Adrenal gland (tissue), 12 donors: ENCODE results near the gene CPN2. TPM values are rescaled to one million over a fixed set of nuclear protein-coding genes. Genes with fewer than 3 reads are reported as not detected.

Source experiments
- DNase-seq, 7 donors: peaks; one replicate each; pipeline ENCODE4 v3.0.0-alpha.2; 2019 to 2020
- H3K27ac ChIP-seq, 5 donors: fragments of 200-600 bp; sonication (generic) in 4 of 5; 1 replicate in 3 of 5; 2 replicates in 2 of 5; pipeline versions ENCODE4 v1.5.1 to v1.8.0; 2016 to 2020; ENCODE audit warnings: mild to moderate bottlenecking in 1 of 5
- H3K27me3 ChIP-seq: fragments of 200-600 bp; 2 replicates; pipeline ENCODE4 v1.8.0; 2021
- H3K36me3 ChIP-seq, 2 donors: fragments of 200-600 bp; replicated peaks in 1 of 2; 1 replicate in 1 of 2; 2 replicates in 1 of 2; pipeline versions ENCODE4 v1.5.1 to v1.8.0; 2018 to 2022
- H3K4me1 ChIP-seq, 2 donors: fragments of 200-600 bp; replicated peaks in 1 of 2; 1 replicate in 1 of 2; 2 replicates in 1 of 2; pipeline versions ENCODE4 v1.5.1 to v1.8.0; 2018 to 2021
- H3K4me3 ChIP-seq, 4 donors: fragments of 200-600 bp; sonication (generic) in 3 of 4; one replicate each; pipeline ENCODE4 v1.5.1; 2016 to 2018
- H3K9me3 ChIP-seq, 3 donors: fragments of 200-600 bp; sonication (generic) in 1 of 3; replicated peaks in 1 of 3; 1 replicate in 2 of 3; 2 replicates in 1 of 3; pipeline versions ENCODE4 v1.5.1 to v1.8.0; 2016 to 2021
- POLR2A ChIP-seq, 2 donors: fragments of 450-650 bp; IDR thresholded peaks; one replicate each; pipeline ENCODE4 v1.6.1; 2017; ENCODE audit warnings: antibody characterized with exemption in 2 of 2, mild to moderate bottlenecking in 2 of 2, moderate library complexity in 1 of 2
- WGBS, 4 donors: extraction: QIAGEN DNeasy Blood & Tissue Kit in 2 of 4; methylation state at CpG; one replicate each; pipeline versions ENCODE4 v1.1.5 to v1.1.7; 2013 to 2017; 5-methylcytosine and 5-hydroxymethylcytosine counted together
- intact Hi-C, 2 donors: fragments of 100-400 bp; cut with DNase I; formaldehyde crosslinking; loops; one replicate each; pipeline versions ENCODE4 v1.14.1 to v1.15.0; 2022 to 2023
- polyA plus RNA-seq, 3 donors: library from polyadenylated mRNA; stranded (reverse); fragments of 200-250 nt in 2 of 3; fragments of 350-450 nt in 1 of 3; fragmentation: Illumina TruSeq in 1 of 3; extraction: RNeasy Lipid Tissue Mini Kit (QIAGEN cat#74804) in 1 of 3; gene quantifications; one replicate each; pipeline ENCODE4 v1.2.3, GENCODE V29; 2013 to 2014
- total RNA-seq, 9 donors: library from RNA; depleted of rRNA in 4 of 9; stranded (reverse); fragments of >200 nt in 4 of 9; fragments of 120-200 nt in 1 of 9; fragmentation: NEBNext Ultra II Directional in 1 of 9; extraction: Animal tissue kit (Norgen Biotek cat#: 25700) in 1 of 9; gene quantifications; one replicate each; pipeline versions ENCODE4 v1.1.0 to v1.2.4, GENCODE V29; 2013 to 2023
- TF ChIP-seq, protein P1 (sequence below), 6 experiments: fragments of 450-650 bp in 4 of 6; fragments of 200-600 bp in 2 of 6; sonication (generic) in 1 of 6; IDR thresholded peaks; 1 replicate in 5 of 6; 2 replicates in 1 of 6; pipeline versions ENCODE4 v1.5.1 to v1.8.0; 2016 to 2021; ENCODE audit warnings: antibody characterized with exemption in 6 of 6, mild to moderate bottlenecking in 2 of 6, moderate library complexity in 1 of 6
- donor health status: healthy with polysubstance abuse.
- donor health status: Bipolar disorder and iron deficiency.
- donor health status: DM: yes; HTN: yes; CAD: no.
- donor health status: DM: no; HTN: no; CAD: no.
- donor health status: DM: no; HTN: no; CAD: no.
- donor health status: DM: yes; HTN: yes; CAD: no.

CPN2 gene
- total and polyA plus RNA-seq, 12 donors = 0.32 to 14.3 (median 3.1) TPM

DNA sequence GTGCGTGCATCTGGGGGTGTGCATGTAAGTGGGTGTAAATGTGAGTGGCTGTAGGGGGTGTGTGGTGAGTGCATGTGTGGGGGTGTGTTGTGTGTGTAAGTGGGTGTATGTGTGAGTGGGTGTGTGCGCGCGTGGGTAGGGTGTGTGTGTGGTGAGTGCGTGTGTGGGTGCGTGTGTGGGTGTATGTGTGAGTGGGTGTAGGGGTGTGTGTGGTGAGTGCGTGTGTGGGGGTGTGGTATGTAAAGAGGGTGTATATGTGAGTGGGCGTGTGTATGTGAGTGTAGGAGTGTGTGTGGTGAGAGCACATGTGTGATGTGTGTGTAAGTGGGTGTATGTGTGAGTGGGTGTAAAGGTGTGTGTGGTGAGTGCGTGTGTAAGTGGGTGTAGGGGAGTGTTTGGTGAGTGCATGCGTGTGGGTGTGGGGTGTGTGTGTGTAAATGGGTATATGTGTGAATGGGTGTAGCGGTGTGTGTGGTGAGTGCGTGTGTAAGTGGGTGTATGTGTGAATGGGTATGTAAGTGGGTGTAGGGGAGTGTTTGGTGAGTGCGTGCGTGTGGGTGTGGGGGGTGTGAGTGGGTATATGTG is 916 bp upstream of the CPN2 start:
- Histone ChIP-seq H3K27me3 (no peaks in the 10 kb centered on the region), H3K4me3 (no peak overlapping the region), H3K36me3 (no peaks in the 10 kb centered on the region), H3K4me1 (no peaks in the 10 kb centered on the region), H3K9me3 (no peaks in the 10 kb centered on the region), H3K27ac (no peak overlapping the region)
- no peak for DNase-seq
- 90 to 95% (median 91%) methylated on average over 14 of the region's 14 CpGs for WGBS, 4 donors
- no peak for TF ChIP-seq POLR2A (IDR thresholded peaks at IDR 0.05)
- TF ChIP-seq, protein P1, sequence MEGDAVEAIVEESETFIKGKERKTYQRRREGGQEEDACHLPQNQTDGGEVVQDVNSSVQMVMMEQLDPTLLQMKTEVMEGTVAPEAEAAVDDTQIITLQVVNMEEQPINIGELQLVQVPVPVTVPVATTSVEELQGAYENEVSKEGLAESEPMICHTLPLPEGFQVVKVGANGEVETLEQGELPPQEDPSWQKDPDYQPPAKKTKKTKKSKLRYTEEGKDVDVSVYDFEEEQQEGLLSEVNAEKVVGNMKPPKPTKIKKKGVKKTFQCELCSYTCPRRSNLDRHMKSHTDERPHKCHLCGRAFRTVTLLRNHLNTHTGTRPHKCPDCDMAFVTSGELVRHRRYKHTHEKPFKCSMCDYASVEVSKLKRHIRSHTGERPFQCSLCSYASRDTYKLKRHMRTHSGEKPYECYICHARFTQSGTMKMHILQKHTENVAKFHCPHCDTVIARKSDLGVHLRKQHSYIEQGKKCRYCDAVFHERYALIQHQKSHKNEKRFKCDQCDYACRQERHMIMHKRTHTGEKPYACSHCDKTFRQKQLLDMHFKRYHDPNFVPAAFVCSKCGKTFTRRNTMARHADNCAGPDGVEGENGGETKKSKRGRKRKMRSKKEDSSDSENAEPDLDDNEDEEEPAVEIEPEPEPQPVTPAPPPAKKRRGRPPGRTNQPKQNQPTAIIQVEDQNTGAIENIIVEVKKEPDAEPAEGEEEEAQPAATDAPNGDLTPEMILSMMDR (IDR thresholded peaks at IDR 0.05) = no peak
- intact Hi-C loops = no loop called here

DNA sequence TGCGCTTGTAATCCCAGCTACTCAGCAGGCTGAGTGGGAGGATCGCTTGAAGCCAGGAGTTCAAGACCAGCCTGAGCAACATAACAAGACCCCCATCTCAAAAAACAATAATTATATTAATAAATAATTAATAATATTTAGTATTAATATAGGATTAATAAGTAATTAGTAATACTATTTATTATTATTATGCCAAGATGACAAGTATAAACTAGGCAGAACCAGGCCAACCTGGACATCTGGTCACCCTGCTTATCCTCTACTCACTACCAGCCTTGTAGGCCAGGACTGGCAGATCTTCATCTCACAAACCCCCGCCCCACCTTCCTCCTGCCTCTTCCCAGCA is 429 bp downstream of the CPN2 start:
- Histone ChIP-seq H3K27me3 (no peaks in the 10 kb centered on the region), H3K4me1 (no peaks in the 10 kb centered on the region), H3K9me3 (no peaks in the 10 kb centered on the region), H3K36me3 (no peaks in the 10 kb centered on the region), H3K27ac (no peak overlapping the region), H3K4me3 (no peak overlapping the region)
- no peak for TF ChIP-seq POLR2A (IDR thresholded peaks at IDR 0.05)
- TF ChIP-seq, protein P1 (IDR thresholded peaks at IDR 0.05) = no peak
- intact Hi-C loops = no loop called here
- 62 to 88% (median 85%) methylated on average over 3 of the region's 3 CpGs for WGBS, 4 donors
- DNase-seq = no peak

DNA sequence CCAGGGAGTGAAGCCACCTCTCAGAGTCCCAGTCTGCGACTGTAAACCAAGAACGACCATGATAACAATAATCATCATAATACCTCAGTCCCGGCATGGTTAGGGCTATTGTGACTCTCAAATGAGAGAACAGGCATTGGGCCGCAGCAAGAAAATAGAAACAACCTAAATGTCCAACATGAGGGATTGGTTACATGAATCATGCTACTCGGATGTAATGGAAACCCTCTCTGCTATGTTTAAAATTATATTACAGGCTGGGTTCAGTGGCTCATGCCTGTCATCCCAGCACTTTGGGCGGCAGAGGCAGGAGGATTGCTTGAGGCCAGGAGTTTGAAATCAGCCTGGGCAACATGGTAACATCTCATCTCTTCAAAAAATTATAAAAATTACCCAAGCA is 2.8 kb downstream of the CPN2 start:
- Histone ChIP-seq H3K4me1 (no peaks in the 10 kb centered on the region), H3K27ac (no peak overlapping the region), H3K27me3 (no peaks in the 10 kb centered on the region), H3K9me3 (no peaks in the 10 kb centered on the region), H3K4me3 (no peak overlapping the region), H3K36me3 (no peaks in the 10 kb centered on the region)
- no peak for DNase-seq
- no peak for TF ChIP-seq POLR2A (IDR thresholded peaks at IDR 0.05)
- intact Hi-C loops = no loop called here
- WGBS, 4 donors = 69 to 85% (median 82%) methylated on average over 6 of the region's 6 CpGs

DNA sequence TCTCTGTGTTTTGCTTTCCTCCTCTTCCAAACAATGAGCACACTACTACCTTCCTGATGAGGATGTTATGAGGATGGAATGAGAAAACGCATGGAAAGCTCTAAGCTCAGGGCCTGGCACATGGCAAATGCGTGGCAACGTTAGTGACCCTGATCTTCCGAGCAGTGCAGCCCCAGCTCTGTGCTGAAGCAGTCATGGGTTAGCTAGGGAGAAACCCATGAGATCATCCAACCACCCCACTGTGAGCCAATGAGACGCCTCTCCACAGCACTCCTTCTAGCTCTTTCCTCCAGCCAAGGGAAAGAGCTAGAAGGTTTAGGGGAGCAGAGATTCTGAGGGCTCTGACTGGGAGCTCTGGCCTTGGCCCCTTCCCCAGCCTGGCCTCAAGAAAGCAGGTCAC is 4.5 kb downstream of the CPN2 start:
- Histone ChIP-seq H3K4me3 (no peak overlapping the region), H3K4me1 (no peaks in the 10 kb centered on the region), H3K9me3 (no peaks in the 10 kb centered on the region), H3K36me3 (no peaks in the 10 kb centered on the region), H3K27me3 (no peaks in the 10 kb centered on the region), H3K27ac (no peak overlapping the region)
- DNase-seq = no peak
- TF ChIP-seq, protein P1 (IDR thresholded peaks at IDR 0.05) = no peak
- no peak for TF ChIP-seq POLR2A (IDR thresholded peaks at IDR 0.05)
- intact Hi-C loops = no loop called here
- 50 to 63% (median 58%) methylated on average over 4 to 5 of the region's 5 CpGs for WGBS, 4 donors

DNA sequence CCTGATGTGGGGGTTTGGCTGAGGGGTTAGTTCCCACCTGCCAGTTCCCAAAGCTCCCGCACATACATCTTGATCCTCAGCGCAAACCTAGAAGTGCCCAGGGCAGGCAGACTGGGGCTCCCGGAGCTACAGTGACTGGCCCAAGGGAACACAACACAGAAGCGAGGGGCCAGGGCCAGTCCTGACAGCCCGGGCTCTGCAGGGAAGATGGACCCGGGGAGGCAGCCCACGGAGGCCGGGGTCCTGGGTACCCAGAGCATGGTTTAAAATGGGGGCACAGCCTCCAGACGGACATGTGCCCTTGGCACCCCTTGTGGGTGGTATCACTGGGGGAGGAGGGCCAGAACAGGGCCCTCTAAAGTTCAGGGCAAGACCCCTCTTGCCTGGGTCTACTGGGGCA is 5.1 kb downstream of the CPN2 start:
- no peak for DNase-seq
- no peak for TF ChIP-seq POLR2A (IDR thresholded peaks at IDR 0.05)
- TF ChIP-seq, protein P1 (IDR thresholded peaks at IDR 0.05) = no peak
- intact Hi-C loops = no loop called here
- Histone ChIP-seq H3K27ac (no peak overlapping the region), H3K36me3 (no peaks in the 10 kb centered on the region), H3K4me1 (no peaks in the 10 kb centered on the region), H3K9me3 (no peaks in the 10 kb centered on the region), H3K27me3 (no peaks in the 10 kb centered on the region), H3K4me3 (no peak overlapping the region)
- 58 to 85% (median 75%) methylated on average over 5 to 9 of the region's 9 CpGs for WGBS, 4 donors
